Spleen (tissue), 11 donors: Measurements from ENCODE around the gene SYCN. TPM values are rescaled to one million over a fixed set of nuclear protein-coding genes. Genes with fewer than 3 reads are reported as not detected.
A peak's percentile ranks its signal among the peaks of the same experiment; 100 is the strongest.
"Not testable (repeated sequence)": the region's sequence is repeated elsewhere in the genome, so short reads cannot be mapped to it uniquely, and the experiment has no call there.

Experiments used
- DNase-seq: peaks from one replicate; pipeline ENCODE4 v3.0.0-alpha.2; 2020
- H3K27ac ChIP-seq, 8 donors: fragments of 200-600 bp; sonication (generic) in 7 of 8; 1 replicate in 4 of 8; 2 replicates in 4 of 8; pipeline versions ENCODE4 v1.5.0 to v1.8.0; 2016 to 2021; ENCODE audit warnings: inconsistent platforms in 4 of 8, mild to moderate bottlenecking in 4 of 8, moderate library complexity in 1 of 8
- H3K27me3 ChIP-seq, 7 donors: fragments of 200-600 bp; sonication (generic) in 6 of 7; replicated peaks in 1 of 7; 1 replicate in 4 of 7; 2 replicates in 3 of 7; pipeline versions ENCODE4 v1.5.0 to v1.8.0; 2016 to 2021; ENCODE audit warnings: inconsistent platforms in 3 of 7, mild to moderate bottlenecking in 1 of 7
- H3K36me3 ChIP-seq, 6 donors: fragments of 200-600 bp; sonication (generic) in 5 of 6; 1 replicate in 4 of 6; 2 replicates in 2 of 6; pipeline versions ENCODE4 v1.5.0 to v1.8.0; 2016 to 2021; ENCODE audit warnings: inconsistent platforms in 2 of 6
- H3K4me1 ChIP-seq, 6 donors: fragments of 200-600 bp; sonication (generic) in 5 of 6; 1 replicate in 3 of 6; 2 replicates in 3 of 6; pipeline versions ENCODE4 v1.5.0 to v1.8.0; 2016 to 2021; ENCODE audit warnings: inconsistent platforms in 3 of 6
- H3K4me3 ChIP-seq, 8 donors: fragments of 200-600 bp; sonication (generic) in 7 of 8; 1 replicate in 4 of 8; 2 replicates in 4 of 8; pipeline versions ENCODE4 v1.5.0 to v1.8.0; 2016 to 2021; ENCODE audit warnings: inconsistent platforms in 4 of 8, mild to moderate bottlenecking in 4 of 8, moderate library complexity in 2 of 8
- H3K9me3 ChIP-seq, 8 donors: fragments of 200-600 bp; sonication (generic) in 7 of 8; 1 replicate in 4 of 8; 2 replicates in 4 of 8; pipeline versions ENCODE4 v1.5.0 to v1.8.0; 2016 to 2021; ENCODE audit warnings: inconsistent platforms in 4 of 8
- CTCF ChIP-seq, 11 experiments: fragments of 200-600 bp in 7 of 11; fragments of 450-650 bp in 4 of 11; sonication (generic) in 4 of 11; IDR thresholded peaks in 8 of 11; conservative IDR thresholded peaks in 3 of 11; 1 replicate in 7 of 11; 2 replicates in 4 of 11; pipeline versions ENCODE4 v1.4.0 to v1.8.0; 2016 to 2021; ENCODE audit warnings: antibody characterized with exemption in 11 of 11, inconsistent platforms in 4 of 11, mild to moderate bottlenecking in 1 of 11
- POLR2A ChIP-seq, 3 donors: fragments of 450-650 bp; IDR thresholded peaks; one replicate each; pipeline ENCODE4 v1.5.1; 2017; ENCODE audit warnings: antibody characterized with exemption in 3 of 3, mild to moderate bottlenecking in 1 of 3
- POLR2AphosphoS5 ChIP-seq, 3 donors: sonication (generic); formaldehyde crosslinking; IDR thresholded peaks; one replicate each; pipeline ENCODE4 v1.5.1; 2017; ENCODE audit warnings: antibody characterized with exemption in 3 of 3
- WGBS, 5 donors: extraction: QIAGEN DNeasy Blood & Tissue Kit in 3 of 5; methylation state at CpG; one replicate each; pipeline versions ENCODE4 v1.1.5 to v1.1.7; 2013 to 2018; 5-methylcytosine and 5-hydroxymethylcytosine counted together
- intact Hi-C: fragments of 100-400 bp; cut with DNase I; formaldehyde crosslinking; loops from one replicate; pipeline ENCODE4 v1.15.0; 2023; ENCODE audit warnings: low total_unique reads
- polyA plus RNA-seq, 3 donors: library from polyadenylated mRNA; stranded (reverse); fragments of 200-250 nt; gene quantifications; one replicate each; pipeline ENCODE4 v1.2.1, GENCODE V29; 2013
- total RNA-seq, 7 donors: library from RNA; depleted of rRNA in 3 of 7; stranded (reverse); fragments of >200 nt in 3 of 7; fragmentation: NEBNext Ultra II Directional in 4 of 7; extraction: Animal tissue kit (Norgen Biotek cat#: 25700) in 4 of 7; gene quantifications; one replicate each; pipeline versions ENCODE4 v1.1.0 to v1.2.1, GENCODE V29; 2016 to 2021
- donor health status: healthy with polysubstance abuse.
- donor health status: DM: no; HTN: no; CAD: no; lungs with moderate emphysema.
- donor health status: DM: no; HTN: no; CAD: no.
- donor health status: Bipolar disorder and iron deficiency.
- donor health status: healthy.
- donor health status: DM: no; HTN: no; CAD: no.
- donor health status: DM: yes; HTN: yes; CAD: no.

SYCN gene
- total and polyA plus RNA-seq, 10 donors, result not detected

DNA sequence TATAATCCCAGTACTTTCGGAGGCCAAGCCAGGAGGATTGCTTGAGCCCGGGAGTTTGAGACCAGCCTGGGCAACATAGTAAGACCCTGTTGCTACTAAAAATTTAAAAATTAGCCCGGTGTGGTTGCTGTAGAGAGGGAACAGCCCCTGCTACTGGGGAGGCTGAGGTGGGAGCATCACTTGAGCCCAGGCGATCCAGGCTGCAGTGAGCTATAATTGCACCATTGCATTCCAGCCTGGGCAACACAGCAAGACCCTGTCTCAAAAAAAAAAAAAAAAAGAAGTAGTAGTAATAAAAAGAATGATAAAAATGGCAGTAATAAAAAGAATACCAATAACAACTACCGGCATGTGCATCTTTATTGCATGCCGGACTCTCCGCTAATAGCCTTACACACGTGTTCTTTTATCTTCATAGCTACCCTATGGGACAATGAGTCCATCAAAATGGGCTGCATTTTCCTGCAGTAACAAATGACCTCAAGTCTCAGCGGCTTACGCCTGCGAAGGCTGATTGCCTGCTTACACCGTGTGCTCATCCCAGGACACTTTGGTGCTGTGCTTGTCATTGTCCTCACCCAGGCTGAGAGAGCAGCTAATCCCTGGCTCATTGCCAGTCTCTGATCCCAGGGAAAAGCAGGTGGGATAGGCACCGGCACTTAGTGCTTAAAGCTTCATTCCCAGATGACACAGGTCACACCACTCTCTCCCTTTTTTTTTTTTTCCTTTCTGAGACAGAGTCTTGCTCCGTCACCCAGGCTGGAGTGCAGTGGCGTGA, 14.4 kb upstream of the SYCN start:
- H3K4me3 ChIP-seq, result no peak overlapping the region
- intact Hi-C loops, result no loop called here
- no peaks in the 10 kb centered on the region for H3K36me3 ChIP-seq
- DNase-seq, result no peak
- no peaks in the 10 kb centered on the region for H3K4me1 ChIP-seq
- H3K9me3 ChIP-seq, result peaks cover 0 to 5% (median 0%) of the 10 kb centered on the region in 8 donors
- no peak overlapping the region for H3K27ac ChIP-seq
- peaks cover 0 to 69% (median 0%) of the 10 kb centered on the region in 7 donors for H3K27me3 ChIP-seq
- WGBS, 5 donors, result 83 to 87% (median 85%) methylated on average over 15 of the region's 15 CpGs
- TF ChIP-seq CTCF (IDR thresholded peaks at IDR 0.05 in 8 of 11, conservative IDR thresholded peaks at IDR 0.05 in 3 of 11), result no peak
- TF ChIP-seq POLR2AphosphoS5 (IDR thresholded peaks at IDR 0.05), result no peak
- no peak for TF ChIP-seq POLR2A (IDR thresholded peaks at IDR 0.05)

- intact Hi-C loops, result no loop called here
Observed at GRCh38 chr19:39217094-39217493, 13.0 kb upstream of the SYCN start.

DNA sequence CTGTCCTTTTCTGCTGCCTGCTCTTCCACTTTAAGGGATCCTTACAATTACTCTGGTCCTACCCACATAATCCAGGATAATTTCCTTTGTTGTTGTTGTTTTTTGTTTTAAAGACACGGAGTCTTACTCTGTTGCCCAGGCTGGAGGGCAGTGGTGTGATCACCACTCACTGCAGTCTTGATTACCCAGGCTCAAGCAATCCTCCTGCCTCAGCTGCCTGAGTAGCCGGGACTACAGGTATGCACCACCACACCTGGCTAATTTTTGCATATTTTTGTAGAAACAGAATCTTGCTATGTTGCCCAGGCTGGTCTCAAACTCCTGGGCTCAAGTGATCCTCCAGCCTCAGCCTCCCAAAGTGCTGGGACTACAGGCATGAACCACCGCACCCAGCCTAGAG, 11.3 kb upstream of the SYCN start:
- DNase-seq, H3K36me3 ChIP-seq, H3K9me3 ChIP-seq, H3K4me3 ChIP-seq, intact Hi-C loops, H3K4me1 ChIP-seq, H3K27ac ChIP-seq: not testable (repeated sequence)
- 83 to 93% (median 86%) methylated on average over 3 of the region's 3 CpGs for WGBS, 5 donors
- peaks cover 0 to 50% (median 0%) of the 10 kb centered on the region in 7 donors for H3K27me3 ChIP-seq

More at GRCh38 chr19:39217094-39217493, 13.0 kb upstream of the SYCN start:
- H3K27me3 ChIP-seq, result peaks cover 0 to 56% (median 0%) of the 10 kb centered on the region in 7 donors
- no peak overlapping the region for H3K27ac ChIP-seq
- peaks cover 0 to 5% (median 0%) of the 10 kb centered on the region in 8 donors for H3K9me3 ChIP-seq
- no peaks in the 10 kb centered on the region for H3K4me1 ChIP-seq
- WGBS, 5 donors, result 90 to 92% (median 91%) methylated on average over 5 of the region's 5 CpGs
- H3K36me3 ChIP-seq, result no peaks in the 10 kb centered on the region
- no peak for DNase-seq
- H3K4me3 ChIP-seq, result no peak overlapping the region
- TF ChIP-seq POLR2A (IDR thresholded peaks at IDR 0.05), result no peak
- no peak for TF ChIP-seq POLR2AphosphoS5 (IDR thresholded peaks at IDR 0.05)
- TF ChIP-seq CTCF (IDR thresholded peaks at IDR 0.05 in 8 of 11, conservative IDR thresholded peaks at IDR 0.05 in 3 of 11), result no peak

DNA sequence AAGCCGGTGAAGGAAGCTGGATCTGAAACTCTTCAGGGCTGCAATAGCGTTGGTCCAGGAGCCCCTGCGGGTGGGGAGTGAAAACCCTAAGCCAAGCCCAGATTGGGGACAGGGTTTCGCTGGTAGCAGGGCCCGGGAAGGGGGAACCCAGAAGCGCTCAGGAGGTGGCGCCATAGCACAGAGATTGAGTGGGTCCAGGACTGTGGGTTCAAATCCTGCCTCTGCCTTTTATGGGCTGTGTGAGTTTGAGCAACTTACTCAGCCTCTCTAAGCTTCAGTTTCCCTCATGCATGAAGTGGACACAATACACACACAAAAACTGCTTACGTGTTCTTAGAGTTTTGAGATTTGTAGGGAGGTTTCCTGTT, 8.3 kb upstream of the SYCN start:
- Histone ChIP-seq H3K4me3 (no peak overlapping the region), H3K27me3 (peaks cover 0 to 23% (median 0%) of the 10 kb centered on the region in 7 donors), H3K9me3 (peaks cover 0 to 5% (median 0%) of the 10 kb centered on the region in 8 donors), H3K4me1 (no peaks in the 10 kb centered on the region), H3K36me3 (no peaks in the 10 kb centered on the region), H3K27ac (no peak overlapping the region)
- TF ChIP-seq POLR2AphosphoS5 (IDR thresholded peaks at IDR 0.05) (no peak), POLR2A (IDR thresholded peaks at IDR 0.05) (no peak), CTCF (IDR thresholded peaks at IDR 0.05 in 8 of 11, conservative IDR thresholded peaks at IDR 0.05 in 3 of 11) (peak in 9 of 11 experiments; percentile 19 to 65 (median 45))
- intact Hi-C loops, result no loop called here
- WGBS, 5 donors, result 19 to 32% (median 28%) methylated on average over 7 to 8 of the region's 8 CpGs
- peak; percentile 77 for DNase-seq
